ENCODE results near the gene COA8.

- TF ChIP-seq CTCF (conservative IDR thresholded peaks at IDR 0.05 in 1 of 2, IDR thresholded peaks at IDR 0.05 in 1 of 2; ENCODE audit: low read depth in 1 of 2, low read length in 2 of 2) (peak; percentile 81 to 94), EZH2 (IDR thresholded peaks at IDR 0.05; ENCODE audit: low read length, missing control alignments) (no peak)
These were observed 44.2 kb upstream of the COA8 start for GRCh38 chr14:103518422-103519042.

Measured in fibroblast of lung (primary cell).